ELR (cell line): Measurements from ENCODE around the gene TBC1D24.

Experiments used
- DNase-seq: peaks from one replicate; pipeline ENCODE4 v3.0.0-alpha.2; 2015; ENCODE audit warnings: low read depth

Gene TBC1D24

DNA sequence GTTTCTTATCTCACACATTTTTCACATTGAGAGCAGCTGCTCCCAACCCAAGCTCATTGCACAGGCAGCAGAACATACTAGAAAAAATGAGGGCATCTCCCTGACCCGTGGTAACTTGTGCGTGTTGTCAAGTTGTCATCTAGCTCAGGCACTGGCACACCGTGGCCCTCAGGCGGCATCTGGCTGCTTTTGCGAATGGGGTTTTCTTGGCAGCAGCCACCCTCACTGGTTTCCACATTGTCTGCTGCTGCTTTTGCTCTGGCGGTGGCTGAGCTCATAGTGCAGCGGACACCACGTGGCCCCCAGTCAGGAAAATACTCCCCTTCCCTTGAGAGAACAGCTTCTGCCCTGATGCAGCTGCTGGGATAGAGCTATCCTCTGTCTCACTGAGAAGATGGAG, 24.4 kb upstream of the TBC1D24 start:
- no peak for DNase-seq

DNA sequence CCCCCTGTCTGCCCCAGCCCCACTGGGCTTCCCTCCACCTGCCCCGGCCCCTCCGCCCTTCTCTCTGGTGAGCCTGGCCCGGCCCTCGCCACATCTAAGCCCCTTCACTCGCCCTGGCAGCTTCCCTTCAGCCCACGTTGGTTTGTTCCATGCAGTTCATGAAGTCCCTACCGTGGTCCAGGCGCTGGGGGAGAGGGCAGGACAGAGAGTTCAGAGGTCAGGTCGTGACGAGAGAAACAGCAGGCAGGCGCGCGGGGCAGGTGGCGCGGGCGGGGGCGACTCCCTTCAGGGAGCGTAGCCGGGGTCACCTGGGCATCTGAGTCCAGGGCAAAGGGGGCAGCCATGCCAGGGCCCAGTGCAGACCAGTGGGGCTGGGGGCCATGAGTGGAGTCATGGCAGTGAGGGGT, 23.9 kb upstream of the TBC1D24 start:
- no peak for DNase-seq

- DNase-seq: no peak
Measured at GRCh38 chr16:2451851-2452320, 23.0 kb upstream of the TBC1D24 start.

DNA sequence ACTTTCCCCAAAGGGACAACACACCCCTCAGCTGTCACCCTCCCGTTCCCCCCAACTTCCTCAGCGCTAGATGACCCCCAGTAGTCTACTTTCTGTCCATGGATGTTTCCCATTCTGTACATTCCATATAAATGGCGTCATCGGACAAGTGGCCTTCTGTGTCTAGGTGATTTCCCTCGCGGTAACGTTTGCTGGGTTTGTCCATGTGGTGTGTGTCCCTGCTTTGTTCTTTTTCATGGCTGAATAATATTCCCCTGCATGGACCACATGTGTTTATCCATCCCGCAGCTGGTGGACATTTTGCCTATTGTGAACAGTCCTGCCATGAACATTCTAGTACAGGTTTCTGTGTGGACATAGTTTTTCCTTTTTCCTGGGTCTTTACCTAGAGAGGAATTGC, 22.3 kb upstream of the TBC1D24 start:
- DNase-seq: no peak

DNA sequence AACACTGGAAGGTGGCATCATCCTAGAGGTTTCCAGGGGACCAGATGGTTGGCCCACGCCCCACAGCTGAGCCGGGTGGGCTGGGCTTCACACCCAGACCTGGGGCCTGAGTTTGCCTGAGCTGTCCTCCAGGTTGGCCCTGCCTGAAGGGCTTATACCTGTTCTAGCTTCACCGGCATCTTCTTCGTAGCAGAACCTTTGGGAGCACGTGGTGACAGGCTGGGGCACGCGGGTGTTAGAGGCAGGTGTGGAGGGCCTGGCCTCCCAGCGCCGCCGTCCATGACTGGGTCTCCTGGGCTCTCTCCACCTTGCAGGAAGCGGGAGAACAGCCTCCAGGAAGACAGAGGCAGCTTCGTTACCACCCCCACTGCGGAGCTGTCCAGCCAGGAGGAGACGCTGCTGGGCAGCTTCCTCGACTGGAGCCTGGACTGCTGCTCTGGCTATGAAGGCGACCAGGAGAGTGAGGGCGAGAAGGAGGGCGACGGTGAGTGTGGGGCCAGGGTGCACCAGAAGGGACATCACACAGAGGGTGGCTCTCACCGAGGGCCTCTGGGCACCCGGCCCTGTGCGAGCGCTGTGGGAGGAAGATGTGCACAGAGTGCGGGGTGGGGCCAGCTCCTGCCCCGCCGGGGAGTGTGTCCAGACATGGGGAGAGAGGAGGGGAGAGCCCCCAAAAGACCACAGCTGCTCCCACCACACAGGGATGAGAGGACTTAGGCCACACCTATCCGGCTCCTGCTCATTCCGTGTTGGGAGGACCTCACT, 19.7 kb upstream of the TBC1D24 start:
- DNase-seq: no peak

DNA sequence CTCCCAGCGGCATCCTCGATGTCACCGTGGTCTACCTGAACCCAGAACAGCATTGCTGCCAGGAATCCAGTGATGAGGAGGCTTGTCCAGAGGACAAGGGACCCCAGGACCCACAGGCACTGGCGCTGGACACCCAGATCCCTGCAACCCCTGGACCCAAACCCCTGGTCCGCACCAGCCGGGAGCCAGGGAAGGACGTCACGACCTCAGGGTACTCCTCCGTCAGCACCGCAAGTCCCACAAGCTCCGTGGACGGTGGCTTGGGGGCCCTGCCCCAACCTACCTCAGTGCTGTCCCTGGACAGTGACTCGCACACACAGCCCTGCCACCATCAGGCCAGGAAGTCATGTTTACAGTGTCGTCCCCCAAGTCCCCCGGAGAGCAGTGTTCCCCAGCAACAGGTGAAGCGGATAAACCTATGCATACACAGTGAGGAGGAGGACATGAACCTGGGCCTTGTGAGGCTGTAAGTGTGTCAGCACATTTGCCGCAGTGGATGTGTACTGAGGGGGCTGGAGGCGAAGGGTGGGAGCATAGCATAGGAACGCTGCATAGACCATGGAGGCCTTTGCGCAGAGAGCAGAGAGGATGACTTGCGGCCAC, 18.3 kb upstream of the TBC1D24 start:
- DNase-seq: no peak

DNA sequence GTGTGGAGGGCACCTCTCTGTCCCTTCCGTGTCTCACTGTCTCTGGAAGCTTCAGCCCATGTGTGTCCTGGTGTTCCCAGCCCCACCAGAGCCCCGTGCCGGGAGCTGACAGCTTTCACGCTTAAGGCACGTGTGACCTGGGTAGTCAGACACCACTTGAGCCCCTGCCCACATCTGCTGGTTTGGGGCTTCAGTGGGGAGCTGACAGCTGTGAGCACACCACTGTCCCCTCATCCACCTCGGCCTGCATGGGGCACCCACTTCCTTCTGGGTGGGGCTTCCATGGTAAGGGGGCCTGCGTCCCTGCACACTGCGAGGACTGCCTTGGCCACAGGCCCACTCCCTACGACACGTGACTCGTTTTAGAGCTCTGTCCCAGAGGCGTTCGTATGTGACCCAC, 17.7 kb upstream of the TBC1D24 start:
- DNase-seq: no peak

GRCh38 chr16:2457946-2458345, 17.0 kb upstream of the TBC1D24 start:
- no peak for DNase-seq

DNA sequence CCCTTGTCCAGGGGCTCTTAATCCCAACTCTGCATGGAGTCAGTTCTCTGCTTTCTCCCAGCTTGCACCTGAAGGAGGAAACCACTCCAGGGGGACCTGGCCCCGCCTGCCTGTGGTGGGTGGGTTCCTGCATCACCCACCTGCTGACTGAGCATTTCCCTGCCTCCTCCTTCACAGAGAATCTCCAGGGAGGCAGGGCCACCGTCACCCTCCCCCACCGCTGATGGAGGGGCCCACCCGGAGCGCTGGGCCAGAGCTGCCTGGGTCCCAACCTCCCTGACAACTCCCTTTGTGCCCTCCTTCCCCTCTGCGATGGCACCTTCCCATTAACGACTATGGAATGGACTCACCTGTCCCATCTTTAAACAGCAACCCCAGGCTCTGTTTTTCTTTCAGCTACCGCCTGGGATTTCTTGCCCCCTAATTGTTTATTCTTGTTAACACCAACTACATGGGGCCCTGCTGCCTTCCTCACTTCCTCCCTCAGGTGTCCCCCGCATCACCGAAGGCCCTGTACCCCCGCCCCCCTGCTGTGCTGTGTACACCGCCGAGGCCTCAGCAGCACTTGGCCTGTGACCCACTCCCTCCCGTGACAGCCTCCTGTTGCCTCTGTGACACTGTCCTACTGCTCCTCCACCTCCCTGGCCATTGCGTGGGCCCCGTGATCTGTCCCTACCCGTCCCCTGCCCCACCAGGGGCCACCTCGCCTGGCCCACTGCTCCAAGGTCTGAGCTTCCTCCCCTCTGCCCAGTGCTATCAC, 15.9 kb upstream of the TBC1D24 start:
- DNase-seq: no peak

DNA sequence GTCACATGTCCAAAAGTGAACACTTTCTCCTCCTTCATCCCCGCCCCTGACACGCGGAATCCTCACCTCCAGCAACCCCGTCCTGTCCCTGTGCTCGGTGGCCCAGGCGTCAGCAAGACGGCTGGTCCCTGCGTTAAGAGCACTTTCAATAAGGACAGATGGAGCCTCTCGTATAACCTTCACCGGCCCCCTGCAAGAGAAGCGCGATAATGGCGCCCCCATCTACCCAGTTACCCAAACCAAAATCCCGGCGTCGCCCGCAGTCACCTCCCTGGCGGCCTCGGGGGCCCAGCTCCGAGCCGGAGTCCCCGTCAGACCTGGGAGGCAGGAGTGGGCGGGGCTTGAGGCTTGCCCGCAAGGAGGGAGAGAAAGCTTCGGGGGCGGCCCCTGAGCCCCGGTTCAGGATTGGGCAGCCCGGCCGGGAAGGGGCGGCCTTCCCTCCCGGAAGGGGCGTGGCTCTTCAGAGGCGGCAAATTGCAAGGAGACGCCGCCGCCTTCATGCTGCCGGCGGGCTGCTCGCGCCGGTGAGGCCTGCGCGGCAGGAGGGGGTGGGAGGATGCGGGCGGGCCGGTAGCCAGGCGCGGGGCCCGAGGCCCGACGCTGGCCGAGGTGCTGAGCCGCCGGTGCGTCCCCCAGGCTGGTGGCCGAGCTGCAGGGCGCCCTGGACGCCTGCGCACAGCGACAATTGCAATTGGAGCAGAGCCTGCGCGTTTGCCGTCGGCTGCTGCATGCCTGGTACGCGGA, 15.1 kb upstream of the TBC1D24 start, which contains the start of gene TEDC2:
TSS of gene TEDC2 (plus strand) at position 463 of the 744 bp plus-strand sequence. CDS start at position 499, 36 bp downstream.
- peak; percentile 95 for DNase-seq

DNA sequence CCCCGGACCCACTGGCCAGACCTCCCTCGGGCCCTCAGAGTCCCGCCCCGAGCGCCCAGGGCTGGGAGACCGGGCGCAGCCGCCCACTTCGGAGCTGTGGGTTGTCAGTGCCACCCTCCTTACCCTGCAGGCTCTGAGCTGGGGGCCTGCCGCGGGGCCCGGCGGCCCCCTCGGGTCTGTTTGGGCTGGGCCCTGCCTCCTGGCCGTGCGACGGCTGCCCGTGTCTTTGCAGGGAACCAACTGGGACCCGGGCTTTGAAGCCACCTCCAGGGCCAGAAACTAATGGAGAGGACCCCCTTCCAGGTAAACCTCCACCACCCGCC, 14.6 kb upstream of the TBC1D24 start:
- no peak for DNase-seq

DNA sequence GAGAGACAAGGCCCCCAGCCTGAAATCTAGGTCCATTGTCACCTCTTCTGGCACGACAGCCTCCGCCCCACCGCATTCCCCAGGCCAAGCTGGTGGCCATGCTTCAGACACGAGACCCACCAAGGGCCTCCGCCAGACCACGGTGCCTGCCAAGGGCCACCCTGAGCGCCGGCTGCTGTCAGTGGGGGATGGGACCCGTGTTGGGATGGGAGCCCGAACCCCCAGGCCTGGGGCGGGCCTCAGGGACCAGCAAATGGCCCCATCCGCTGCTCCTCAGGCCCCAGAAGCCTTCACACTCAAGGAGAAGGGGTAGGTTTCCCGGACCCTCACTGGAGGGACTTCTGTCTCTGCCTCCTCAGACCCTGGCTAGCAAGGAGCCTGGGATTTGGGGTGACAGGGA, 14.0 kb upstream of the TBC1D24 start:
- DNase-seq: no peak

DNA sequence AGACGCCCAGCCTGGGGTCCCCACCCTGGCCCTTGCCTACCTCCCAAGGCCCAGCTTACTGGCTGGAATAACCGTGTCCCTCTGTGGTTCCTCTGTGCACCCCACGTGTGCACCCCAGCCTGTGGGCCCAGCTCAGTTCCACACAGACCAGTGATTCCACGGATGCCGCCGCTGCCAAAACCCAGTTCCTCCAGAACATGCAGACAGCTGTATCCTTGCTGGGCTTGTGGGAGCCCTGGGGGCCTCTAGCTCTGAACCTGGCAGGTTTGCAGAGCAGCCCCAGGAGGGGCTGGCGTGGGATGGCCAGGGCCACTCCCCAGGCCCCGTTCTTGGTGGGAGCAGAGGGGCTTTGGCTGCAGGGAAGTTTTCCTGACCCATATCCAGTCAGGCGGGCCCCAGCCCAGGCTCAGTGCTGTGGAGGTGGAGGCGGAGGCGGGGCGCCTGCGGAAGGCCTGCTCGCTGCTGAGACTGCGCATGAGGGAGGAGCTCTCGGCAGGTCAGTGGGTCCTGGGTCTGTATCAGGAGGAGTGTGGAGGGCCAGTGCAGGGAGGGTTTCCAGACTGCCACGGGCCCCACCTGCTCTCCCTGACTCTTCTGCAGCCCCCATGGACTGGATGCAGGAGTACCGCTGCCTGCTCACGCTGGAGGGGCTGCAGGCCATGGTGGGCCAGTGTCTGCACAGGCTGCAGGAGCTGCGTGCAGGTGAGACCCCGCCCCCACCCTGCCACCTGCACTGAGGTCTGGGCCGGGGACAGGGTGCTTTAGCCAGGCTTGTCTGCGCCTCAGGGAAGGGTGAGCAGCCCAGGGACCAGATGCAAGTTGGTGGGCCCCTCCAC, 12.7 kb upstream of the TBC1D24 start:
- no peak for DNase-seq

GRCh38 chr16:2464333-2464732, 10.6 kb upstream of the TBC1D24 start:
- no peak for DNase-seq

DNA sequence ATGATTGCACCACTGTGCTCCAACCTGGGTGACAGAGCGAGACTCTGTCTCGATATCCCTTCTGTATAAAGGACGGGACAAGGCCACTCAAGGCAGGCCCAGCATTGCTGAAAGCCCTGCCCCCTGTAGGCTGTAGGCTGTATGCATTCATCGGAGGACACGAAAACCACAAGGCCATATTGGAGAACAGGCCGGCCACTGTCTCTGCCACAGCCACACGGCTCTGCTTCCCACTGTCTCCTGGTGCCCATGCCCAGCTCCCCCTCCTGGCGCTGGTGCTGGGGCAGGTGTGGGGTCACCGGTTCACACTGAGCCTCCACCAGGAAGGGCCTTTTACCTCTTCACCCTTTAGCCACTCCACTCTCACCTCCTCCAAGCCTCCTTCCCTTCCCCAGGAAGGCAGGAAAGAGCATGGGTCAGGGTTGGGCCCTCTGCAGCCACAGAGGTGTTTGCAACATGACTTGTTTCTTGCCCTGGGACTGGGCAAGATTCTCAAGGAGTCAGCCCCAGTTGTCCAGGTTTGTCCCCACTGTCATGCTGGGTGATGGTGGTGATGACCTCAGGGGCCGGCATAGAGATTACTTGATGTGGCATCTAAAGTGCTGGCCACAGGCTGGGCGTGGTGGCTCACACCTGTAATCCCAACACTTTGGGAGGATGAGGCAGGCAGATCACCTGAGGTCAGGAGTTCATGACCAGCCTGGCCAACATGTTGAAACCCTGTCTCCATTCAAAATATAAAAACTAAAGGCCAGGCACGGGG, 9.1 kb upstream of the TBC1D24 start:
- no peak for DNase-seq

GRCh38 chr16:2466667-2467527, 8.0 kb upstream of the TBC1D24 start:
- no peak for DNase-seq

DNA sequence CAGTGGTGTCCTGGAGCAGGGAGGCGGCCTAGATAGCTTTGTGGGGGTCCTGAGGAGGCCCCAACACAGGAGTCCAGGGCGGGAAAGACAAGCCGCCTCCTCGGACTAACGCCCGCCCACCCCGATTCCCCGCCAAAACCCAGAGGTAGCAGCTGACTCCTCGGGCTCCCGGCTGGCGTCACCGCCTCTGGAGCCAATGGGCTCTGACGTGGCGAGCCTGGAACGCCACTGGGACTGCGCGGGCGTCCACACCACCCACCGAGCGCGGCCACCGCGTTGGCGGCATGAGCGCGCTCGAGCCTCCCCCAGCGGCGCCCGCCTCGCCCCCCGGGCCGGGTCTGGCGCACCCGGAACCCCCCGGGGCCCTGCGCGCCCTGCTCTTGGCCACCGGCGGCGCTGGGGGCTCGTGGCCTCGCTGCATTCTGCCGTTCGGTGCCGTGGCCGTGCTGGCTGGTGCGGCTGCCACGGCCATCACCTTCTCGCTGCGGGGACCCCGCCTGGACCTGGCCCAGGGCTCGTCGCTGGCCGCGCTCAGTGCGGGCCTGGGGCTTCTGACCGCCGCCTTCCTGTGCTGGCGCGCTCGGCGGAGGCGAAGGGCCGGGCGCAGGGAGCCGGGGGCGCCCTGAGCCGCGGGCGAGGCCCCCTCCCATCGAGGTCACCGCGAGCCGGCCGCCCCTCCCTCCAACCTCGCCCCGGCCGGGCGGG, 7.2 kb upstream of the TBC1D24 start:
- peak; percentile 79 for DNase-seq

DNA sequence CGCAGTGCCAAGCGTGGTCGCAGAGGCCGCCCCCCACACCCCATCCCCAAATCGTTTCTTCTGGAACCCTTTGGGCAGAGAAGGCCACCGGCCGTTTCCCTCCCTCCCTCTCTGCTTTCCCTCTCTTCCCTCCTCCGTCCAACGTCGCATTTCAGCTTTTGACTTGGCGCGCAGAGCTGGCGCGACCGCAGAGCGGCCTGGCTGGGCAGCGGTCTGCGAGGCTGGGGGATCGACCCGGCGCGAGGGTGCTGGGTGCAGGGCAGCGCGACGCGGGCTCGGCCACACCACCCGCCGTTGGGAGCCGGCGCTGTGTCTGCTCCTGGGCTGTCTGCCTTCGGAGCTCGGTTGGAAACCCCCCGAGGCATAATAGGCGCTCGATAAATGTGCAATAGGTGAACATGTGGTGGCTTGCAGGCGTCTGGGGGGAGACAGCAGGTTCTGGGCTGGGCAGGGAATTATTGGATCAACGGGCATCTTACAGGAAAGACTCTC, 6.6 kb upstream of the TBC1D24 start:
- DNase-seq: peak; percentile 40
